ENCODE data around the gene PRDX5.

The PRDX5 gene

GRCh38 chr11:64296830-64297698 lies 20.9 kb upstream of the PRDX5 start:
- no peak overlapping the region for H3K4me3 ChIP-seq (ENCODE audit: low read length)
- DNase-seq (ENCODE audit: low read depth) = no peak
- TF ChIP-seq, protein P1, sequence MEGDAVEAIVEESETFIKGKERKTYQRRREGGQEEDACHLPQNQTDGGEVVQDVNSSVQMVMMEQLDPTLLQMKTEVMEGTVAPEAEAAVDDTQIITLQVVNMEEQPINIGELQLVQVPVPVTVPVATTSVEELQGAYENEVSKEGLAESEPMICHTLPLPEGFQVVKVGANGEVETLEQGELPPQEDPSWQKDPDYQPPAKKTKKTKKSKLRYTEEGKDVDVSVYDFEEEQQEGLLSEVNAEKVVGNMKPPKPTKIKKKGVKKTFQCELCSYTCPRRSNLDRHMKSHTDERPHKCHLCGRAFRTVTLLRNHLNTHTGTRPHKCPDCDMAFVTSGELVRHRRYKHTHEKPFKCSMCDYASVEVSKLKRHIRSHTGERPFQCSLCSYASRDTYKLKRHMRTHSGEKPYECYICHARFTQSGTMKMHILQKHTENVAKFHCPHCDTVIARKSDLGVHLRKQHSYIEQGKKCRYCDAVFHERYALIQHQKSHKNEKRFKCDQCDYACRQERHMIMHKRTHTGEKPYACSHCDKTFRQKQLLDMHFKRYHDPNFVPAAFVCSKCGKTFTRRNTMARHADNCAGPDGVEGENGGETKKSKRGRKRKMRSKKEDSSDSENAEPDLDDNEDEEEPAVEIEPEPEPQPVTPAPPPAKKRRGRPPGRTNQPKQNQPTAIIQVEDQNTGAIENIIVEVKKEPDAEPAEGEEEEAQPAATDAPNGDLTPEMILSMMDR (IDR thresholded peaks at IDR 0.05; ENCODE audit: insufficient read depth, low read depth, low read length, missing control alignments) = no peak

DNA sequence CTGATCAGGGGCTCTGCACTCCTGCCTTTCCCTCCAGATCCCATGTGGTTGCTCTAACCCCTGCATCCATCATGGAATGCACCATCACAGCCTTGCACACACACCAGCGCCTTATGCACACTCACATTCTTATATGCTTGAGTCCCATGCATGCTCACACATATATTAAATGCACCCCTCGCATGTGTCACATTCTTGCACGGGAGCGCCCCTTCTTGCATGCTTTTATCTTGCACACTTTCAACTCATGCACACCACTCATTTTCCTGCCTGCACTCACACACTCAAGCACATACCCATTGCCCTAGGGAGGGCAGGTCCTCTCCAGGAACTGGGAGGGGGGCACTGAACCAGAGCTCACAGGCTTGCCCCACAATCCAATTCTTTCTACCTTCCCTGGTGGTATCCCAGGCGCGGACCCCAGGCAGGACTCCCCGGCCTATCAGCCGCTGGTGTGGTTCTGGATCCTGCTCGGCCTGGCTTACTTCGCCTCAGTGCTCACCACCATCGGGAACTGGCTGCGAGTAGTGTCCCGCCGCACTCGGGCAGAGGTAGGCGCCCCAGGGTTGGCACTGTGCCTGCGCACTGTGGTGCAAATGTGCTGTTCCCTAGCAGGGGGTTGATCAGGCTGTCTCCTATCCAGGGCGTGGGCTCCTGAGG lies 20.1 kb upstream of the PRDX5 start:
- no peak overlapping the region for H3K4me3 ChIP-seq (ENCODE audit: low read length)
- DNase-seq (ENCODE audit: low read depth) = no peak
- TF ChIP-seq, protein P1 (IDR thresholded peaks at IDR 0.05; ENCODE audit: insufficient read depth, low read depth, low read length, missing control alignments) = no peak

GRCh38 chr11:64298966-64299846 lies 18.7 kb upstream of the PRDX5 start:
- no peak overlapping the region for H3K4me3 ChIP-seq (ENCODE audit: low read length)
- TF ChIP-seq, protein P1 (IDR thresholded peaks at IDR 0.05; ENCODE audit: insufficient read depth, low read depth, low read length, missing control alignments) = no peak
- no peak for DNase-seq (ENCODE audit: low read depth)

DNA sequence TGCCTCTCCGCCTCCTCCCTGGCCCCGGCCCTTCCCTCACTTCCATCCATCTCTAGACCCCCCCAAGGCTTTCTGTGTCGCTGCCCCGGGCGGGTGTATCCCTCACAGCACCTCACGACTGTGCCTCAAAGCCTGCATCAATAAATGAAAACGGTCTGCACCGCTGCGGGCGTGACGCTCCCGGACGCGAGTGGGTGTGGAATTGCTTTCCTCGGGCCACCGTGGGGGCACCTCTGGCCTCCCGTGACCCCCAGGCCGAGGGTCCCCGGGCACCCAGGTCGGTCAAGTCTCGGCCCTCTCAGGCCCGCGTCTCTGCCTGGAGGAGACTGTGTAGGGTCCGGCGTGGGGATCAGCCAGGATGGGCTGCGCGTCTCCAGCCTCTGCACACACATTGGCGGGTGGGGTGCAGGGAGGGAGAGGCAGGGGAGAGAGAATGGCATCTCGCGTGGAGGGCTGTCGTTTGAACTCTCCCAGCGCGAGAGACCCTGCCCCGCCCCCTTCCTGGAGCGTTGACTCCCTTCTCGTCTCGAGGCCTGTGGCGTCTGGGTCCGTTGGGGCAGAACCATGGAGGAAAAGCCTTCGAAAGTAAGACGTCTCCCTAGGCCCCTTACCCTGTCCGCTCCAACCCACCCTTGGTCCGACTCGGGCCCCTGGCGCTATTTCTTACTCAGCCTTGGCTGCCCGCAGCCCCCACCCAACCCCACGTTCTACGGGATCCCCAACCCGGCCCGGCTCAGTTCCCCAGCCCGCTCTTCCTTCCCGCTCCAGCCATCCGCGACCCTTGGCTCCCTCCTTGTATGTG lies 17.9 kb upstream of the PRDX5 start, which contains the start of gene CATSPERZ:
TSS of gene CATSPERZ (plus strand) at position 512 of the 802 bp plus-strand sequence. CDS start at position 565, 53 bp downstream.
- H3K4me3 ChIP-seq (ENCODE audit: low read length) = peak within 1 kb of the TSS; percentile 35
- TF ChIP-seq, protein P1 (IDR thresholded peaks at IDR 0.05; ENCODE audit: insufficient read depth, low read depth, low read length, missing control alignments) = no peak
- no peak for DNase-seq (ENCODE audit: low read depth)

- DNase-seq (ENCODE audit: low read depth) = peak; percentile 64
- H3K4me3 ChIP-seq (ENCODE audit: low read length) = no peak overlapping the region
- TF ChIP-seq, protein P1 (IDR thresholded peaks at IDR 0.05; ENCODE audit: insufficient read depth, low read depth, low read length, missing control alignments) = no peak
These were observed 14.6 kb upstream of the PRDX5 start for GRCh38 chr11:64303109-64304031.

All from epithelial cell of esophagus (primary cell).